NCI-H146 (cell line): ENCODE measurements around the gene THSD1.
"Not testable (repeated sequence)": the region's sequence is repeated elsewhere in the genome, so short reads cannot be mapped to it uniquely, and the experiment has no call there.

Experiments used
- DNase-seq: peaks from one replicate; lab custom pipeline; 2025; lab: John Stamatoyannopoulos, UW

The THSD1 gene

GRCh38 chr13:52353193-52353592 is 52.8 kb downstream of the THSD1 start:
- no peak for DNase-seq

- DNase-seq = no peak
These were observed 56.8 kb downstream of the THSD1 start for GRCh38 chr13:52348983-52349780.

- no peak for DNase-seq
These were observed 57.9 kb downstream of the THSD1 start for GRCh38 chr13:52348071-52348470.

- DNase-seq = no peak
These were observed 60.2 kb downstream of the THSD1 start for GRCh38 chr13:52345631-52346251.

GRCh38 chr13:52345048-52345447 is 60.9 kb downstream of the THSD1 start:
- no peak for DNase-seq

GRCh38 chr13:52344108-52344507 is 61.9 kb downstream of the THSD1 start:
- DNase-seq = no peak

GRCh38 chr13:52342203-52342602 is 63.8 kb downstream of the THSD1 start:
- DNase-seq = not testable (repeated sequence)

GRCh38 chr13:52337828-52338455 is 68.0 kb downstream of the THSD1 start:
- not testable (repeated sequence) for DNase-seq

GRCh38 chr13:52334107-52334506 is 71.9 kb downstream of the THSD1 start:
- not testable (repeated sequence) for DNase-seq

GRCh38 chr13:52331844-52332243 is 74.1 kb downstream of the THSD1 start:
- DNase-seq = not testable (repeated sequence)
